GM21423 (cell line): ENCODE measurements around the gene TEAD2.

ENCODE experiments used
- ATAC-seq: cut with Tn5 transposase; IDR thresholded peaks from one replicate; pipeline ENCODE4 v1.9.1; 2021; ENCODE audit warnings: mild to moderate bottlenecking, moderate library complexity; ENCODE audit not compliant: unreplicated experiment

TEAD2 gene

GRCh38 chr19:49348305-49349189, 13.7 kb downstream of the TEAD2 start:
- ATAC-seq, result no peak

GRCh38 chr19:49347835-49348234, 14.4 kb downstream of the TEAD2 start:
- ATAC-seq, result no peak

GRCh38 chr19:49347191-49347590, 15.0 kb downstream of the TEAD2 start:
- no peak for ATAC-seq

GRCh38 chr19:49344505-49345423, 17.5 kb downstream of the TEAD2 start:
- no peak for ATAC-seq

- ATAC-seq, result no peak
Observed at GRCh38 chr19:49343123-49343522, 19.1 kb downstream of the TEAD2 start.

GRCh38 chr19:49342291-49342721, 19.9 kb downstream of the TEAD2 start:
- ATAC-seq, result no peak

- ATAC-seq, result no peak
Observed at GRCh38 chr19:49340865-49341718, 21.1 kb downstream of the TEAD2 start.

GRCh38 chr19:49340069-49340864, 21.9 kb downstream of the TEAD2 start:
- peak; percentile 73 for ATAC-seq

GRCh38 chr19:49339301-49340068, 22.7 kb downstream of the TEAD2 start:
- no peak for ATAC-seq

- no peak for ATAC-seq
Observed at GRCh38 chr19:49338691-49339300, 23.4 kb downstream of the TEAD2 start.

GRCh38 chr19:49338023-49338677, 24.1 kb downstream of the TEAD2 start:
- ATAC-seq, result no peak

- ATAC-seq, result no peak
Observed at GRCh38 chr19:49337267-49338022, 24.8 kb downstream of the TEAD2 start.

GRCh38 chr19:49336482-49337266, 25.5 kb downstream of the TEAD2 start:
- no peak for ATAC-seq

GRCh38 chr19:49335784-49336481, 26.3 kb downstream of the TEAD2 start:
- ATAC-seq, result no peak

GRCh38 chr19:49335071-49335783, 27.0 kb downstream of the TEAD2 start, which contains the start of gene CD37:
CD37 (plus strand) TSS chr19:49335406; CDS start chr19:49335541, 135 bp downstream.
- no peak for ATAC-seq
